ENCODE results near the gene DNAJC15.

DNAJC15 gene

GRCh38 chr13:43154839-43155238 lies 131.5 kb downstream of the DNAJC15 start:
- DNase-seq (ENCODE audit: low read depth), result no peak

GRCh38 chr13:43156916-43157315 lies 133.5 kb downstream of the DNAJC15 start:
- no peak for DNase-seq (ENCODE audit: low read depth)

- DNase-seq (ENCODE audit: low read depth), result no peak
These were observed 134.4 kb downstream of the DNAJC15 start for GRCh38 chr13:43157796-43158195.

- DNase-seq (ENCODE audit: low read depth), result no peak
These were observed 135.1 kb downstream of the DNAJC15 start for GRCh38 chr13:43158516-43158915.

GRCh38 chr13:43159026-43159461 lies 135.7 kb downstream of the DNAJC15 start:
- DNase-seq (ENCODE audit: low read depth), result no peak
